K562 (cell line): ENCODE results near the gene ACAD10. TPM values are rescaled to one million over a fixed set of nuclear protein-coding genes. Genes with fewer than 3 reads are reported as not detected.

ENCODE experiments used
- ERF ChIP-seq: fragments of 450-650 bp; formaldehyde crosslinking; IDR thresholded peaks from 2 replicates; pipeline ENCODE4 v1.4.0; 2020; ENCODE audit warnings: mild to moderate bottlenecking, mixed read lengths
- MGA ChIP-seq: fragments of 450-650 bp; IDR thresholded peaks from 2 replicates; pipeline ENCODE4 v1.6.1; 2016; ENCODE audit warnings: mild to moderate bottlenecking, moderate library complexity
- NFIC ChIP-seq: fragments of 450-650 bp; IDR thresholded peaks from 2 replicates; pipeline ENCODE4 v1.6.1; 2017; ENCODE audit warnings: mild to moderate bottlenecking, inconsistent platforms
- REST ChIP-seq, 2 experiments: fragments of 450-650 bp; formaldehyde crosslinking in 1 of 2; IDR thresholded peaks; 2 replicates each; pipeline versions ENCODE4 v1.4.0 to v1.6.1; 2014 to 2020; ENCODE audit warnings: mild to moderate bottlenecking in 2 of 2, borderline replicate concordance in 1 of 2, low read depth in 1 of 2
- TAF7 ChIP-seq: fragments of 450-650 bp; IDR thresholded peaks from 2 replicates; pipeline ENCODE4 v1.6.1; 2016; ENCODE audit warnings: missing genetic modification characterization, missing compliant biosample characterization
- TEAD1 ChIP-seq, 2 experiments: fragments of 450-650 bp in 1 of 2; sonication (generic) in 1 of 2; formaldehyde crosslinking; IDR thresholded peaks; 2 replicates each; pipeline versions ENCODE4 v1.4.0 to v1.8.0; 2020 to 2022; ENCODE audit warnings: mild to moderate bottlenecking in 2 of 2, missing genetic modification reagents in 1 of 2
- ZNF561 ChIP-seq: fragments of 450-650 bp; formaldehyde crosslinking; conservative IDR thresholded peaks from 2 replicates; pipeline ENCODE4 v1.4.0; 2020; ENCODE audit warnings: mild to moderate bottlenecking, moderate library complexity
- polyA plus RNA-seq, 8 experiments: library from polyadenylated mRNA; depleted of rRNA in 4 of 8; stranded (reverse) in 5 of 8; unstranded in 3 of 8; fragments of >200 nt; fragmentation: Nextera tagmentation in 2 of 8; fragmentation: Illumina TruSeq in 1 of 8; extraction: Ambion mirVana in 2 of 8; extraction: Trizol in 1 of 8; gene quantifications; 2 replicates each; pipeline versions ENCODE4 v1.2.1 to v1.2.3, GENCODE V29; 2011 to 2014; ENCODE audit warnings: inconsistent platforms in 1 of 8, missing spikeins in 1 of 8
- total RNA-seq, 7 experiments: library from RNA; depleted of rRNA in 6 of 7; stranded (reverse); fragments of >200 nt in 6 of 7; fragmentation: Illumina TruSeq in 2 of 7; extraction: Trizol in 2 of 7; gene quantifications; 2 replicates each; pipeline versions ENCODE4 v1.2.1 to v1.2.3, GENCODE V29; 2011 to 2021; ENCODE audit warnings: low replicate concordance in 1 of 7

ACAD10 gene
- total and polyA plus RNA-seq, 9 of the 15 experiments (the other 6 are each of a cell fraction or from before 2014, with no cell fraction given), result 2.3 to 19.2 (median 12.0) TPM

DNA sequence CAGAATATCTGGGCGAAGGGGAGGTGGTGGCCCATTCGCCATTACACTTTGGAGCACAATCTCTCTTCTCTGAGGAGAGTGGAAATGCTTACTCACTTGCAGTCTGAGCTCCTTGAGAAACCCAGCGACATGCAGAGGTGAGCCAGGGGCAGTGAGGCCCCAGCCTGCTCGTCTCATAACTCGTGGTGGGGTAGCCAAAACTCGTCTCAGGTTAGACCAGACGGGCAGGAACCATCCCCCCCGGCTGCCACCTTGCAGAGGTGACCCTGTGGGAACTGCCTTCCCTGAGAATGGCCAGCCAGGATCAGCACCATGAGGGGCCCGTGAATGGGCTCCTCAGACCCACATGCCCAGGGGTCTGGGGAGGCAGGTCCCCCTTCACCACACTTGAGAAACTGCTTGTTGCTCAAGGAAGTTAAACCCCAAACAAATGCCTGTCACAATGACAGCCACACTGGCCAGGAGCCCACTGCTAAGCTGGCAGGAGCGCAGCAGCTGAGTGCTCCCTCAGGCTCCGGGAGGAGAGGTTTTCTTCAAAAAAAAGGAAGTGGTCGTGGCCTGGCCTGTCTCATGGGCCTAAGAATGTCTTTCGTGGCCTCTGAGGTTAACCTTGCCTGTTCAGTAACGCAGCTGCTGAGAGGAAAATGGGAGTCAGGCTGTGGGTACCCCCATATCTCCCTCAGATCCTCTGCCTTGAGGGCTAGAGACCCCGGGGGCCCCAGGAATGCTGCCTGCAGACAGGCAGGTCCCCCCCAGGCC lies 71.7 kb downstream of the ACAD10 start (continued):
- TF ChIP-seq MGA (no peak), NFIC (no peak), TAF7 (no peak), TEAD1 (CRISPR knock-in tag; IDR thresholded peaks at IDR 0.05) (peak in 1 of 2 experiments; percentile 19; a peak in 1 of 4 replicates), ZNF561 (no peak), REST (IDR thresholded peaks at IDR 0.05; ENCODE audit: borderline replicate concordance) (no peak), REST (CRISPR knock-in tag; IDR thresholded peaks at IDR 0.05; ENCODE audit: low read depth) (no peak), ERF (CRISPR knock-in tag) (no peak)
